Stomach (tissue), 9 donors: Measurements from ENCODE around the gene EPHA7. TPM values are rescaled to one million over a fixed set of nuclear protein-coding genes. Genes with fewer than 3 reads are reported as not detected.

ENCODE experiments used
- DNase-seq, 2 donors: peaks; one replicate each; pipeline versions ENCODE4 v3.0.0 to v3.0.0-alpha.2; 2013 to 2019
- H3K27ac ChIP-seq, 5 donors: fragments of 200-600 bp in 4 of 5; sonication (generic) in 4 of 5; one replicate each; pipeline ENCODE4 v1.5.1; 2013 to 2019; ENCODE audit warnings: mild to moderate bottlenecking in 1 of 5, moderate library complexity in 1 of 5
- H3K27me3 ChIP-seq, 3 donors: fragments of 200-600 bp; sonication (generic); one replicate each; pipeline ENCODE4 v1.5.1; 2017 to 2019; ENCODE audit warnings: mixed run types in 1 of 3
- H3K36me3 ChIP-seq, 4 donors: fragments of 200-600 bp; sonication (generic); 1 replicate in 3 of 4; 2 replicates in 1 of 4; pipeline ENCODE4 v1.5.1; 2016 to 2019
- H3K4me1 ChIP-seq, 4 donors: fragments of 200-600 bp; sonication (generic); one replicate each; pipeline ENCODE4 v1.5.1; 2016 to 2019
- H3K4me3 ChIP-seq, 4 donors: fragments of 200-600 bp; sonication (generic) in 3 of 4; one replicate each; pipeline ENCODE4 v1.5.1; 2016 to 2019; ENCODE audit warnings: mild to moderate bottlenecking in 1 of 4
- H3K9me3 ChIP-seq, 4 donors: fragments of 200-600 bp; sonication (generic); one replicate each; pipeline ENCODE4 v1.5.1; 2016 to 2019
- CTCF ChIP-seq, 7 experiments: fragments of 450-650 bp in 4 of 7; fragments of 200-600 bp in 3 of 7; sonication (generic) in 3 of 7; IDR thresholded peaks; one replicate each; pipeline ENCODE4 v1.5.1; 2016 to 2019; ENCODE audit warnings: antibody characterized with exemption in 7 of 7, control low read depth in 2 of 7, mild to moderate bottlenecking in 1 of 7
- EP300 ChIP-seq: sonication (generic); formaldehyde crosslinking; IDR thresholded peaks from one replicate; pipeline ENCODE4 v1.6.1; 2017; ENCODE audit warnings: antibody characterized with exemption
- POLR2A ChIP-seq, 4 donors: fragments of 450-650 bp; IDR thresholded peaks; one replicate each; pipeline ENCODE4 v1.6.1; 2016; ENCODE audit warnings: antibody characterized with exemption in 4 of 4, control low read depth in 2 of 4, mild to moderate bottlenecking in 1 of 4, moderate library complexity in 1 of 4
- POLR2AphosphoS5 ChIP-seq, 3 donors: sonication (generic); formaldehyde crosslinking; IDR thresholded peaks; one replicate each; pipeline ENCODE4 v1.6.1; 2016; ENCODE audit warnings: antibody characterized with exemption in 3 of 3
- WGBS, 5 donors: extraction: QIAGEN DNeasy Blood & Tissue Kit in 3 of 5; methylation state at CpG; one replicate each; pipeline versions ENCODE4 v1.1.5 to v1.1.7; 2013 to 2018; 5-methylcytosine and 5-hydroxymethylcytosine counted together
- intact Hi-C: fragments of 100-400 bp; cut with DNase I; formaldehyde crosslinking; loops from one replicate; pipeline ENCODE4 v1.15.1; 2023; ENCODE audit warnings: low total_unique reads
- polyA plus RNA-seq, 3 donors: library from polyadenylated mRNA; stranded (reverse); fragments of 200-250 nt; gene quantifications; one replicate each; pipeline ENCODE4 v1.2.3, GENCODE V29; 2013
- total RNA-seq, 5 donors: library from RNA; depleted of rRNA; stranded (reverse); fragments of >200 nt; gene quantifications; one replicate each; pipeline versions ENCODE4 v1.1.0 to v1.2.3, GENCODE V29; 2014 to 2016
- donor health status: healthy with polysubstance abuse.
- donor health status: Bipolar disorder and iron deficiency.
- donor health status: healthy.

Gene EPHA7
- total and polyA plus RNA-seq, 8 donors = 0.55 to 118 (median 7.6) TPM

DNA sequence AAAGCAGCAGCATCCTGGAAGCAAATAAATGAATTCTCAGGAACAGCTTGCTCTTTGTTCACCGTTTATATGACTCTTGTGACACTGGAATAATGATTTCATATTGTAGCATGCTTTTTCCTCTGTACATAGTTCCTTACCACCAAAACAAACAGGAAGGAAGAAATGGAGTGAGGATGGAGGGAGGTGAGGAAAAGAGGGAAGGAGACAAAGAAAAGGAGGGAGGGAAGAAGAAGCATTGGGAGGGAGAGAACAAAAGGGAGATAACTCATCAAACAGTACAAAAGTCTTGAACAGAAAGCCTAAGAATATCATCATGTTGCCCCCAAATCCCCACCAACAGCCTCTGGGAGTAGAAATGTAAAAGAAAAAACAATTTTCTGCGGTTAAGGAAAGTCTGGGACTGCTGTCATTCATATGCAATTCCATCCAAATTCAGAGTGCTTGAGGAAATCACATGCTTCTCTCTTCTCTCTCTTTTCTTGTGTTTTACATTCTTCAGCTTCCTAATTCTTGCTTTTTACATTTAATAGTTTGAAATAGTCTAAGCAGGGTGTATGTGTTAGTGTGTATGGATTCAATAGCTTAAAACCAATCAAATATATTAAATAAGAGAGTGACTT is 81.5 kb downstream of the EPHA7 start:
- H3K36me3 ChIP-seq = no peaks in the 10 kb centered on the region
- H3K27me3 ChIP-seq = no peaks in the 10 kb centered on the region
- H3K4me1 ChIP-seq = no peaks in the 10 kb centered on the region
- no peak for DNase-seq
- H3K4me3 ChIP-seq = no peak overlapping the region
- TF ChIP-seq EP300 (no peak), CTCF (IDR thresholded peaks at IDR 0.05) (no peak), POLR2A (IDR thresholded peaks at IDR 0.05) (no peak), POLR2AphosphoS5 (IDR thresholded peaks at IDR 0.05) (no peak)
- intact Hi-C loops = no loop called here
- no peaks in the 10 kb centered on the region for H3K9me3 ChIP-seq
- WGBS, 5 donors = 32 to 49% (median 41%) methylated on average over 2 of the region's 2 CpGs
- no peak overlapping the region for H3K27ac ChIP-seq

DNA sequence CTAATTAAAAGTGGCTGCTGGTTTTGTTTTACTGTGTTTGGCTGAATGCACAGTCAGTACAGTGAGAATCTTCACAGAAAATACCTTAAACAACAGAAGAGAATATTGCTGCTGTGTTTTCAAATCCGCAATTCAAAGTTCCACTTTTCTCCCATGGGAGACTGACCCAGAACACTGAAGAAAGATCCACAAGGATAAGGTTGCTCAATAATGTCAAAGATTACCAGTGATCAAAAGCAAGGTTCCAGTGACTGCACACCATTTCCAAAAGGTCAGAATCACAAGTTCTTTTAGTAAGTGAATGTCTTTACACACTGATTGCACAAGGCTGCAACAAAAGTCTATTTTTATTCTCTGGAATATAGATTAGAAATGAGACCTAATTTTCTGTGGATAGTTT is 82.3 kb downstream of the EPHA7 start:
- intact Hi-C loops = no loop called here
- no peak for DNase-seq
- Histone ChIP-seq H3K36me3 (no peaks in the 10 kb centered on the region), H3K4me3 (no peak overlapping the region), H3K4me1 (no peaks in the 10 kb centered on the region), H3K27me3 (no peaks in the 10 kb centered on the region), H3K9me3 (no peaks in the 10 kb centered on the region), H3K27ac (no peak overlapping the region)
- TF ChIP-seq CTCF (IDR thresholded peaks at IDR 0.05) = no peak
- TF ChIP-seq EP300 = no peak
- TF ChIP-seq POLR2A (IDR thresholded peaks at IDR 0.05) = no peak
- TF ChIP-seq POLR2AphosphoS5 (IDR thresholded peaks at IDR 0.05) = no peak
- WGBS, 5 donors = 92 to 95% (median 92%) methylated on average over 1 of the region's 1 CpG

- intact Hi-C loops = no loop called here
- no peak for DNase-seq
- Histone ChIP-seq H3K27ac (no peak overlapping the region), H3K27me3 (no peaks in the 10 kb centered on the region), H3K4me1 (no peaks in the 10 kb centered on the region), H3K9me3 (no peaks in the 10 kb centered on the region), H3K4me3 (no peak overlapping the region), H3K36me3 (no peaks in the 10 kb centered on the region)
- no peak for TF ChIP-seq POLR2A (IDR thresholded peaks at IDR 0.05)
- no peak for TF ChIP-seq EP300
- TF ChIP-seq CTCF (IDR thresholded peaks at IDR 0.05) = no peak
- no peak for TF ChIP-seq POLR2AphosphoS5 (IDR thresholded peaks at IDR 0.05)
- WGBS, 5 donors = 71 to 80% (median 76%) methylated on average over 2 of the region's 2 CpGs
Measured at GRCh38 chr6:93329301-93330000, 89.9 kb downstream of the EPHA7 start.

- no peaks in the 10 kb centered on the region for H3K36me3 ChIP-seq
- H3K4me1 ChIP-seq = no peaks in the 10 kb centered on the region
- DNase-seq = no peak
- H3K27me3 ChIP-seq = no peaks in the 10 kb centered on the region
- intact Hi-C loops = no loop called here
- TF ChIP-seq POLR2A (IDR thresholded peaks at IDR 0.05) (no peak), POLR2AphosphoS5 (IDR thresholded peaks at IDR 0.05) (no peak), EP300 (no peak), CTCF (IDR thresholded peaks at IDR 0.05) (no peak)
- H3K9me3 ChIP-seq = no peaks in the 10 kb centered on the region
- 55 to 66% (median 59%) methylated on average over 3 of the region's 3 CpGs for WGBS, 5 donors
- no peak overlapping the region for H3K27ac ChIP-seq
- H3K4me3 ChIP-seq = no peak overlapping the region
Measured at GRCh38 chr6:93327857-93328256, 91.5 kb downstream of the EPHA7 start.
